Stimulated activated CD8-positive, alpha-beta memory T cell treated with anti-CD3 and anti-CD28 coated beads, Interleukin-15, amount 100 ng/mL, for 24 hours (primary cell): ENCODE data around the gene CACNA1B.
"Not testable (repeated sequence)": the region's sequence is repeated elsewhere in the genome, so short reads cannot be mapped to it uniquely, and the experiment has no call there.

ENCODE experiments used
- DNase-seq: peaks from one replicate; pipeline ENCODE4 v3.0.0-alpha.2; 2020; ENCODE audit warnings: low read depth

The CACNA1B gene

GRCh38 chr9:137866226-137867141, 11.1 kb upstream of the CACNA1B start:
- DNase-seq, result no peak

- DNase-seq, result no peak
These were observed 7.2 kb upstream of the CACNA1B start for GRCh38 chr9:137870432-137870831.

- no peak for DNase-seq
These were observed 5.3 kb upstream of the CACNA1B start for GRCh38 chr9:137872296-137872695.

GRCh38 chr9:137873408-137873807, 4.2 kb upstream of the CACNA1B start:
- no peak for DNase-seq

- no peak for DNase-seq
These were observed 3.7 kb upstream of the CACNA1B start for GRCh38 chr9:137873858-137874362.

GRCh38 chr9:137875354-137875753, 2.2 kb upstream of the CACNA1B start:
- DNase-seq, result no peak

GRCh38 chr9:137875846-137876245, 1.7 kb upstream of the CACNA1B start:
- DNase-seq, result no peak

GRCh38 chr9:137876269-137876668, 1.3 kb upstream of the CACNA1B start:
- no peak for DNase-seq

GRCh38 chr9:137876781-137877386, 698 bp upstream of the CACNA1B start:
- no peak for DNase-seq

- DNase-seq, result no peak
These were observed 762 bp downstream of the CACNA1B start for GRCh38 chr9:137878146-137878941.

- DNase-seq, result no peak
These were observed 1.5 kb downstream of the CACNA1B start for GRCh38 chr9:137879052-137879451.

- no peak for DNase-seq
These were observed 2.1 kb downstream of the CACNA1B start for GRCh38 chr9:137879566-137880150.

- DNase-seq, result no peak
These were observed 2.8 kb downstream of the CACNA1B start for GRCh38 chr9:137880160-137880975.

GRCh38 chr9:137880976-137881530, 3.5 kb downstream of the CACNA1B start:
- no peak for DNase-seq

- no peak for DNase-seq
These were observed 4.3 kb downstream of the CACNA1B start for GRCh38 chr9:137881591-137882505.

GRCh38 chr9:137882506-137882821, 4.9 kb downstream of the CACNA1B start:
- no peak for DNase-seq

- DNase-seq, result not testable (repeated sequence)
These were observed 6.4 kb downstream of the CACNA1B start for GRCh38 chr9:137883977-137884376.

GRCh38 chr9:137884547-137884946, 7.0 kb downstream of the CACNA1B start:
- DNase-seq, result not testable (repeated sequence)

GRCh38 chr9:137885121-137885520, 7.5 kb downstream of the CACNA1B start:
- not testable (repeated sequence) for DNase-seq

GRCh38 chr9:137888621-137889020, 11.0 kb downstream of the CACNA1B start:
- not testable (repeated sequence) for DNase-seq
